ENCODE results near the gene CATSPER4. TPM values are rescaled to one million over a fixed set of nuclear protein-coding genes. Genes with fewer than 3 reads are reported as not detected.
A peak's percentile ranks its signal among the peaks of the same experiment; 100 is the strongest.

The CATSPER4 gene
- total RNA-seq, 1 donor = not detected

- no peak for DNase-seq (ENCODE audit: insufficient read length, low spot score, missing footprints)
- no peak for TF ChIP-seq CTCF (IDR thresholded peaks at IDR 0.05; ENCODE audit: extremely low read depth, low read depth, low read length)
- no peaks in the 10 kb centered on the region for H3K9me3 ChIP-seq (ENCODE audit: low read depth, low read length)
Measured at GRCh38 chr1:26187882-26188281, 2.5 kb upstream of the CATSPER4 start.

GRCh38 chr1:26188477-26188876 lies 1.9 kb upstream of the CATSPER4 start:
- Histone ChIP-seq H3K4me1 (ENCODE audit: insufficient read depth, low read length) (no peaks in the 10 kb centered on the region), H4K20me1 (ENCODE audit: insufficient read depth, low read length) (no peaks in the 10 kb centered on the region), H3K4me3 (ENCODE audit: insufficient read depth, low read length) (no peak overlapping the region), H3K79me2 (ENCODE audit: insufficient read depth, low read length) (no peaks in the 10 kb centered on the region), H3K36me3 (ENCODE audit: insufficient read depth, low read length) (no peaks in the 10 kb centered on the region), H3K9me3 (ENCODE audit: low read depth, low read length) (no peaks in the 10 kb centered on the region), H3K27me3 (ENCODE audit: insufficient read depth, low read length) (peaks cover 8% of the 10 kb centered on the region), H3K4me2 (ENCODE audit: insufficient read depth, low read length) (no peak overlapping the region), H3K27ac (ENCODE audit: low read depth, low read length) (no peak overlapping the region), H2AFZ (ENCODE audit: low read length) (no peak overlapping the region)
- DNase-seq (ENCODE audit: insufficient read length, low spot score, missing footprints) = peak; percentile 66
- TF ChIP-seq CTCF (IDR thresholded peaks at IDR 0.05; ENCODE audit: extremely low read depth, low read depth, low read length) = no peak

More at GRCh38 chr1:26187882-26188281, 2.5 kb upstream of the CATSPER4 start:
- Histone ChIP-seq H3K4me1 (ENCODE audit: insufficient read depth, low read length) (no peaks in the 10 kb centered on the region), H3K79me2 (ENCODE audit: insufficient read depth, low read length) (no peaks in the 10 kb centered on the region), H2AFZ (ENCODE audit: low read length) (no peak overlapping the region), H4K20me1 (ENCODE audit: insufficient read depth, low read length) (no peaks in the 10 kb centered on the region), H3K36me3 (ENCODE audit: insufficient read depth, low read length) (no peaks in the 10 kb centered on the region), H3K4me2 (ENCODE audit: insufficient read depth, low read length) (no peak overlapping the region), H3K27me3 (ENCODE audit: insufficient read depth, low read length) (peaks cover 4% of the 10 kb centered on the region), H3K27ac (ENCODE audit: low read depth, low read length) (no peak overlapping the region), H3K4me3 (ENCODE audit: insufficient read depth, low read length) (no peak overlapping the region)

GRCh38 chr1:26189331-26189730 lies 1.1 kb upstream of the CATSPER4 start:
- Histone ChIP-seq H2AFZ (ENCODE audit: low read length) (no peak overlapping the region), H3K9me3 (ENCODE audit: low read depth, low read length) (no peaks in the 10 kb centered on the region), H3K36me3 (ENCODE audit: insufficient read depth, low read length) (no peaks in the 10 kb centered on the region), H3K4me3 (ENCODE audit: insufficient read depth, low read length) (no peak overlapping the region), H3K27me3 (ENCODE audit: insufficient read depth, low read length) (peaks cover 14% of the 10 kb centered on the region), H3K4me2 (ENCODE audit: insufficient read depth, low read length) (no peak overlapping the region), H3K79me2 (ENCODE audit: insufficient read depth, low read length) (no peaks in the 10 kb centered on the region), H3K27ac (ENCODE audit: low read depth, low read length) (no peak overlapping the region), H3K4me1 (ENCODE audit: insufficient read depth, low read length) (no peaks in the 10 kb centered on the region), H4K20me1 (ENCODE audit: insufficient read depth, low read length) (no peaks in the 10 kb centered on the region)
- DNase-seq (ENCODE audit: insufficient read length, low spot score, missing footprints) = peak; percentile 39
- TF ChIP-seq CTCF (IDR thresholded peaks at IDR 0.05; ENCODE audit: extremely low read depth, low read depth, low read length) = no peak

GRCh38 chr1:26189751-26190275 lies 589 bp upstream of the CATSPER4 start:
- peaks cover 16% of the 10 kb centered on the region for H3K27me3 ChIP-seq (ENCODE audit: insufficient read depth, low read length)
- H3K36me3 ChIP-seq (ENCODE audit: insufficient read depth, low read length) = no peaks in the 10 kb centered on the region
- no peak overlapping the region for H2AFZ ChIP-seq (ENCODE audit: low read length)
- no peaks in the 10 kb centered on the region for H3K9me3 ChIP-seq (ENCODE audit: low read depth, low read length)
- no peaks in the 10 kb centered on the region for H4K20me1 ChIP-seq (ENCODE audit: insufficient read depth, low read length)
- no peaks in the 10 kb centered on the region for H3K79me2 ChIP-seq (ENCODE audit: insufficient read depth, low read length)
- no peak overlapping the region for H3K4me3 ChIP-seq (ENCODE audit: insufficient read depth, low read length)
- H3K4me1 ChIP-seq (ENCODE audit: insufficient read depth, low read length) = no peaks in the 10 kb centered on the region
- peak; percentile 67 for DNase-seq (ENCODE audit: insufficient read length, low spot score, missing footprints)
- no peak overlapping the region for H3K4me2 ChIP-seq (ENCODE audit: insufficient read depth, low read length)
- TF ChIP-seq CTCF (IDR thresholded peaks at IDR 0.05; ENCODE audit: extremely low read depth, low read depth, low read length) = no peak
- no peak overlapping the region for H3K27ac ChIP-seq (ENCODE audit: low read depth, low read length)

Data from osteoblast (primary cell).